K562 (cell line): ENCODE data around the gene EPHA4. TPM values are rescaled to one million over a fixed set of nuclear protein-coding genes. Genes with fewer than 3 reads are reported as not detected.

ENCODE experiments used
- CCAR2 ChIP-seq: fragments of 200-400 bp; formaldehyde crosslinking; IDR thresholded peaks from 2 replicates; pipeline ENCODE4 v1.6.1; 2017; ENCODE audit warnings: mild to moderate bottlenecking, low read depth, low read length
- ELF1 ChIP-seq: fragments of 200-800 bp; sonication (Bioruptor generic); IDR thresholded peaks from 2 replicates; pipeline ENCODE4 v1.6.1; 2016; ENCODE audit warnings: missing genetic modification characterization, missing compliant biosample characterization
- ERF ChIP-seq: fragments of 450-650 bp; formaldehyde crosslinking; IDR thresholded peaks from 2 replicates; pipeline ENCODE4 v1.4.0; 2020; ENCODE audit warnings: mild to moderate bottlenecking, mixed read lengths
- NR2C2 ChIP-seq, 2 experiments: fragments of 200-800 bp in 1 of 2; sonication (Bioruptor generic) in 1 of 2; sonication (generic) in 1 of 2; formaldehyde crosslinking in 1 of 2; IDR thresholded peaks; 2 replicates each; pipeline versions ENCODE4 v1.6.1 to v1.8.0; 2016 to 2022; ENCODE audit warnings: mild to moderate bottlenecking in 1 of 2, missing compliant biosample characterization in 1 of 2, missing genetic modification characterization in 1 of 2, missing genetic modification reagents in 1 of 2
- RBFOX2 ChIP-seq: fragments of 200-400 bp; formaldehyde crosslinking; IDR thresholded peaks from 2 replicates; pipeline ENCODE4 v1.6.1; 2017; ENCODE audit warnings: low read depth, mild to moderate bottlenecking, low read length, moderate library complexity
- REST ChIP-seq, 2 experiments: fragments of 450-650 bp; formaldehyde crosslinking in 1 of 2; IDR thresholded peaks; 2 replicates each; pipeline versions ENCODE4 v1.4.0 to v1.6.1; 2014 to 2020; ENCODE audit warnings: mild to moderate bottlenecking in 2 of 2, borderline replicate concordance in 1 of 2, low read depth in 1 of 2
- SPI1 ChIP-seq: IDR thresholded peaks from 2 replicates; pipeline ENCODE4 v1.6.1; 2011; ENCODE audit warnings: low read depth, low read length, control low read depth, borderline replicate concordance
- SRSF9 ChIP-seq: fragments of 200-400 bp; formaldehyde crosslinking; IDR thresholded peaks from 2 replicates; pipeline ENCODE4 v1.6.1; 2017; ENCODE audit warnings: low read depth, low read length, borderline replicate concordance
- ZNF584 ChIP-seq: fragments of 200-800 bp; sonication (Bioruptor generic); IDR thresholded peaks from 2 replicates; pipeline ENCODE4 v1.6.1; 2016; ENCODE audit warnings: low read depth, mild to moderate bottlenecking, missing genetic modification characterization, missing compliant biosample characterization
- ZNF707 ChIP-seq: fragments of 250-450 bp; sonication (Bioruptor Pico); conservative IDR thresholded peaks from 2 replicates; pipeline ENCODE4 v1.8.0; 2022; ENCODE audit warnings: inconsistent platforms, mild to moderate bottlenecking, moderate library complexity
- polyA plus RNA-seq, 8 experiments: library from polyadenylated mRNA; depleted of rRNA in 4 of 8; stranded (reverse) in 5 of 8; unstranded in 3 of 8; fragments of >200 nt; fragmentation: Nextera tagmentation in 2 of 8; fragmentation: Illumina TruSeq in 1 of 8; extraction: Ambion mirVana in 2 of 8; extraction: Trizol in 1 of 8; gene quantifications; 2 replicates each; pipeline versions ENCODE4 v1.2.1 to v1.2.3, GENCODE V29; 2011 to 2014; ENCODE audit warnings: inconsistent platforms in 1 of 8, missing spikeins in 1 of 8
- total RNA-seq, 7 experiments: library from RNA; depleted of rRNA in 6 of 7; stranded (reverse); fragments of >200 nt in 6 of 7; fragmentation: Illumina TruSeq in 2 of 7; extraction: Trizol in 2 of 7; gene quantifications; 2 replicates each; pipeline versions ENCODE4 v1.2.1 to v1.2.3, GENCODE V29; 2011 to 2021; ENCODE audit warnings: low replicate concordance in 1 of 7
- TF ChIP-seq, protein P1 (sequence below): fragments of 450-650 bp; IDR thresholded peaks from 2 replicates; pipeline ENCODE4 v1.6.1; 2016; ENCODE audit warnings: antibody characterized with exemption

Gene EPHA4
- total and polyA plus RNA-seq, 9 of the 15 experiments (the other 6 are each of a cell fraction or from before 2014, with no cell fraction given) = 0.07 to 0.09 (median 0.07) TPM; not detected in 6

DNA sequence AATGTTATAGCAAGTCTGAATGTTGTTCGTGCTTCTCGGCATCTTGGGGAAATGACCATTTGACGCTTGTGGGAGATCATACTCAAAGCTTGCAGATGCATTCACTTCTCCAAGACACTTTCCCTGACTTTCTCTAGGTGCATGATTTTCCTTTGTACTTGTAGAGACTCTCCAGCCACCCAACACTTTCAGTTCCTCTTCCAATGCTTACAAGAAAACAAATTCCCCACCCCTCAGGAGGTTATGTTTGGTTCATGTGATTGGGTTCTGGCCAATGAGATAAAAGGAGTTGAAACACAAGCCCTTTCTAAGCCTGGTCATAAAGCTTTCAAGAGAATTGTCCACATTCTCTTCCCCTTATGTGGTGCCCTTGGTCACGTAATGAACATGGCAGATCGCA lies 156.3 kb downstream of the EPHA4 start (continued):
- TF ChIP-seq REST (IDR thresholded peaks at IDR 0.05; ENCODE audit: borderline replicate concordance) = no peak
- no peak for TF ChIP-seq REST (CRISPR knock-in tag; IDR thresholded peaks at IDR 0.05; ENCODE audit: low read depth)
- TF ChIP-seq ZNF707 (CRISPR knock-in tag) = no peak
- TF ChIP-seq, protein P1, sequence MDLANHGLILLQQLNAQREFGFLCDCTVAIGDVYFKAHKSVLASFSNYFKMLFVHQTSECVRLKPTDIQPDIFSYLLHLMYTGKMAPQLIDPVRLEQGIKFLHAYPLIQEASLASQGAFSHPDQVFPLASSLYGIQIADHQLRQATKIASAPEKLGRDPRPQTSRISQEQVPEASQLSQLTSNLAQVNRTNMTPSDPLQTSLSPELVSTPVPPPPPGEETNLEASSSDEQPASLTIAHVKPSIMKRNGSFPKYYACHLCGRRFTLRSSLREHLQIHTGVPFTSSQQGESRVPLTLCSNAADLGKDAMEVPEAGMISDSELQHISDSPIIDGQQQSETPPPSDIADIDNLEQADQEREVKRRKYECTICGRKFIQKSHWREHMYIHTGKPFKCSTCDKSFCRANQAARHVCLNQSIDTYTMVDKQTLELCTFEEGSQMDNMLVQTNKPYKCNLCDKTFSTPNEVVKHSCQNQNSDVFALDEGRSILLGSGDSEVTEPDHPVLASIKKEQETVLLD = no peak
- no peak for TF ChIP-seq NR2C2 (CRISPR knock-in tag; IDR thresholded peaks at IDR 0.05)
- TF ChIP-seq NR2C2 (tag; IDR thresholded peaks at IDR 0.05) = no peak
- no peak for TF ChIP-seq SRSF9
- TF ChIP-seq SPI1 = no peak
- TF ChIP-seq ELF1 = no peak
- TF ChIP-seq ERF = no peak
- TF ChIP-seq RBFOX2 = no peak
- TF ChIP-seq CCAR2 = no peak
- TF ChIP-seq ZNF584 (CRISPR knock-in tag) = no peak
